SK-N-SH treated with all-trans-retinoic acid at 6 μM for 48 hours (cell line): ENCODE results near the gene EXOC8.

Source experiments
- ARNTL ChIP-seq: fragments of 450-650 bp; formaldehyde crosslinking; IDR thresholded peaks from 2 replicates; pipeline ENCODE4 v1.5.0; 2020; ENCODE audit warnings: low read depth, mild to moderate bottlenecking, moderate library complexity, borderline replicate concordance
- CREB5 ChIP-seq: fragments of 250-450 bp; sonication (Bioruptor Pico); IDR thresholded peaks from 2 replicates; pipeline ENCODE4 v1.5.1; 2020; ENCODE audit warnings: low read depth, mild to moderate bottlenecking, moderate library complexity
- CSRNP3 ChIP-seq: fragments of 250-450 bp; sonication (Bioruptor Pico); IDR thresholded peaks from 2 replicates; pipeline ENCODE4 v1.5.1; 2021; ENCODE audit warnings: mild to moderate bottlenecking, moderate library complexity
- PPARA ChIP-seq: fragments of 250-450 bp; sonication (Bioruptor Pico); IDR thresholded peaks from 2 replicates; pipeline ENCODE4 v1.5.0; 2020; ENCODE audit warnings: mild to moderate bottlenecking, borderline replicate concordance
- RARB ChIP-seq: fragments of 250-450 bp; sonication (Bioruptor Pico); IDR thresholded peaks from 2 replicates; pipeline ENCODE4 v1.8.0; 2021; ENCODE audit warnings: mild to moderate bottlenecking, moderate library complexity
- SNAI2 ChIP-seq: fragments of 250-450 bp; sonication (Bioruptor Pico); IDR thresholded peaks from 2 replicates; pipeline ENCODE4 v1.5.0; 2020; ENCODE audit warnings: mild to moderate bottlenecking, moderate library complexity
- TOX ChIP-seq: fragments of 250-450 bp; sonication (Bioruptor Pico); IDR thresholded peaks from 2 replicates; pipeline ENCODE4 v1.8.0; 2021; ENCODE audit warnings: mild to moderate bottlenecking, moderate library complexity, borderline replicate concordance
- ZFP3 ChIP-seq: fragments of 250-450 bp; sonication (Bioruptor Pico); IDR thresholded peaks from 2 replicates; pipeline ENCODE4 v1.5.0; 2020; ENCODE audit warnings: mild to moderate bottlenecking, moderate library complexity
- TF ChIP-seq, protein P1 (sequence below): fragments of 250-450 bp; sonication (Bioruptor Pico); IDR thresholded peaks from 2 replicates; pipeline ENCODE4 v1.5.0; 2020; ENCODE audit warnings: mild to moderate bottlenecking, moderate library complexity

DNA sequence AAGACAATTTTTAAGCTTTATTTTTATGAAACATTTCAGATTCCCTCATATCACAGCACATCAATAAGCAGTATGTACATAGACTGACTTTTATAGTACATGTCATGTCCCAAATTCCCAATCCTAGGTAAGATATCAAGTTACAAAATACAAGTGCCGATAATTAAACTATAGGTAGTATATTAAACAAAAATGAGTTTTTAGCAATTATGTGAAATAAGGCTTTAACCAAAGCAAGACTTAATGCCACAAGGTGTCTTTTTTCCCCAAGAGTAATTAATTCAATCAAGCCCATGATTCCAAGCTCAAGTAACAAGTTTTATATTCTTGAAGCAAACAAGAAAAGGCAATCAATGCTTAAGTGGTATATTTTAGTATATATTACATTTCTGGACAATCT, 4.9 kb downstream of the EXOC8 start:
- TF ChIP-seq, protein P1, sequence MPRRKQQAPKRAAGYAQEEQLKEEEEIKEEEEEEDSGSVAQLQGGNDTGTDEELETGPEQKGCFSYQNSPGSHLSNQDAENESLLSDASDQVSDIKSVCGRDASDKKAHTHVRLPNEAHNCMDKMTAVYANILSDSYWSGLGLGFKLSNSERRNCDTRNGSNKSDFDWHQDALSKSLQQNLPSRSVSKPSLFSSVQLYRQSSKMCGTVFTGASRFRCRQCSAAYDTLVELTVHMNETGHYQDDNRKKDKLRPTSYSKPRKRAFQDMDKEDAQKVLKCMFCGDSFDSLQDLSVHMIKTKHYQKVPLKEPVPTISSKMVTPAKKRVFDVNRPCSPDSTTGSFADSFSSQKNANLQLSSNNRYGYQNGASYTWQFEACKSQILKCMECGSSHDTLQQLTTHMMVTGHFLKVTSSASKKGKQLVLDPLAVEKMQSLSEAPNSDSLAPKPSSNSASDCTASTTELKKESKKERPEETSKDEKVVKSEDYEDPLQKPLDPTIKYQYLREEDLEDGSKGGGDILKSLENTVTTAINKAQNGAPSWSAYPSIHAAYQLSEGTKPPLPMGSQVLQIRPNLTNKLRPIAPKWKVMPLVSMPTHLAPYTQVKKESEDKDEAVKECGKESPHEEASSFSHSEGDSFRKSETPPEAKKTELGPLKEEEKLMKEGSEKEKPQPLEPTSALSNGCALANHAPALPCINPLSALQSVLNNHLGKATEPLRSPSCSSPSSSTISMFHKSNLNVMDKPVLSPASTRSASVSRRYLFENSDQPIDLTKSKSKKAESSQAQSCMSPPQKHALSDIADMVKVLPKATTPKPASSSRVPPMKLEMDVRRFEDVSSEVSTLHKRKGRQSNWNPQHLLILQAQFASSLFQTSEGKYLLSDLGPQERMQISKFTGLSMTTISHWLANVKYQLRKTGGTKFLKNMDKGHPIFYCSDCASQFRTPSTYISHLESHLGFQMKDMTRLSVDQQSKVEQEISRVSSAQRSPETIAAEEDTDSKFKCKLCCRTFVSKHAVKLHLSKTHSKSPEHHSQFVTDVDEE = no peak
- TF ChIP-seq CREB5 (CRISPR knock-in tag) (no peak), ZFP3 (CRISPR knock-in tag) (no peak), TOX (CRISPR knock-in tag) (no peak), CSRNP3 (CRISPR knock-in tag) (no peak), ARNTL (no peak), PPARA (CRISPR knock-in tag) (no peak), SNAI2 (CRISPR knock-in tag) (no peak), RARB (no peak)
